Keratinocyte (primary cell): ENCODE results near the gene FRMPD2. TPM values are rescaled to one million over a fixed set of nuclear protein-coding genes. Genes with fewer than 3 reads are reported as not detected.

Source experiments
- DNase-seq: peaks from one replicate; pipeline ENCODE4 v3.0.0-alpha.2; 2011; ENCODE audit warnings: low read depth, missing footprints, low spot score
- FAIRE-seq: peaks from 2 replicates; lab custom pipeline; 2011; peaks lifted over from hg19 to GRCh38; lab: Jason Lieb, UNC
- H2AFZ ChIP-seq: 2 replicates; pipeline ENCODE4 v1.6.0; 2012; ENCODE audit warnings: low read length, control low read depth, inconsistent platforms; ENCODE audit not compliant: control insufficient read depth
- H3K27ac ChIP-seq: 2 replicates; pipeline ENCODE4 v1.5.1; 2011; ENCODE audit warnings: low read length; ENCODE audit not compliant: control insufficient read depth, insufficient read depth
- H3K27me3 ChIP-seq: 3 replicates; pipeline ENCODE4 v1.6.0; 2011; ENCODE audit warnings: low read length; ENCODE audit not compliant: control insufficient read depth, insufficient read depth; ENCODE audit errors: extremely low read depth
- H3K36me3 ChIP-seq, 2 experiments: 2 replicates in 1 of 2; 3 replicates in 1 of 2; pipeline ENCODE4 v1.5.1; 2011; ENCODE audit warnings: low read length in 2 of 2, mild to moderate bottlenecking in 1 of 2; ENCODE audit not compliant: control insufficient read depth in 2 of 2, insufficient read depth in 2 of 2; ENCODE audit errors: extremely low read depth in 1 of 2
- H3K4me1 ChIP-seq: 3 replicates; pipeline ENCODE4 v1.5.1; 2011; ENCODE audit warnings: low read length; ENCODE audit not compliant: control insufficient read depth, insufficient read depth; ENCODE audit errors: extremely low read depth
- H3K4me2 ChIP-seq: 3 replicates; pipeline ENCODE4 v1.6.0; 2011; ENCODE audit warnings: low read depth, low read length; ENCODE audit not compliant: control insufficient read depth, insufficient read depth; ENCODE audit errors: extremely low read depth
- H3K4me3 ChIP-seq, 3 experiments: fragments of 200-600 bp in 1 of 3; sonication (generic) in 1 of 3; 2 replicates in 2 of 3; 3 replicates in 1 of 3; pipeline ENCODE4 v1.5.1; 2011 to 2016; ENCODE audit warnings: low read length in 3 of 3, mild to moderate bottlenecking in 3 of 3, control low read depth in 2 of 3, inconsistent platforms in 1 of 3, low read depth in 1 of 3, mixed read lengths in 1 of 3, mixed run types in 1 of 3, moderate library complexity in 1 of 3; ENCODE audit not compliant: control insufficient read depth in 2 of 3, insufficient read depth in 2 of 3; ENCODE audit errors: extremely low read depth in 1 of 3
- H3K79me2 ChIP-seq: 2 replicates; pipeline ENCODE4 v1.6.0; 2012; ENCODE audit warnings: low read length; ENCODE audit not compliant: control insufficient read depth, insufficient read depth
- H3K9ac ChIP-seq: 3 replicates; pipeline ENCODE4 v1.6.0; 2011; ENCODE audit warnings: low read length; ENCODE audit not compliant: control insufficient read depth, insufficient read depth; ENCODE audit errors: extremely low read depth
- H3K9me1 ChIP-seq: 3 replicates; pipeline ENCODE4 v1.6.0; 2011; ENCODE audit warnings: low read length; ENCODE audit not compliant: control insufficient read depth, insufficient read depth; ENCODE audit errors: extremely low read depth
- H3K9me3 ChIP-seq: 2 replicates; pipeline ENCODE4 v1.5.1; 2012; ENCODE audit warnings: low read depth, low read length; ENCODE audit not compliant: control insufficient read depth
- H4K20me1 ChIP-seq: 3 replicates; pipeline ENCODE4 v1.6.0; 2011; ENCODE audit warnings: low read length; ENCODE audit not compliant: control insufficient read depth, insufficient read depth; ENCODE audit errors: extremely low read depth
- EZH2 ChIP-seq: IDR thresholded peaks from one replicate; pipeline ENCODE4 v1.6.1; 2012; ENCODE audit warnings: inconsistent platforms, mild to moderate bottlenecking, low read length, moderate library complexity
- dilution Hi-C: fragments of 300-500 bp; cut with MboI; formaldehyde crosslinking; loops from one replicate; pipeline ENCODE4 v1.7.0; 2020; ENCODE audit warnings: low sequenced_read_pairs; ENCODE audit not compliant: extremely low pct_ligation_motif_present
- polyA plus RNA-seq, 5 experiments: library from polyadenylated mRNA; depleted of rRNA in 3 of 5; stranded (reverse) in 3 of 5; stranded (forward) in 1 of 5; unstranded in 1 of 5; fragments of >200 nt; gene quantifications; 1 replicate in 1 of 5; 2 replicates in 3 of 5; 3 replicates in 1 of 5; pipeline versions ENCODE4 v1.2.1 to v1.2.3, GENCODE V29; 2011 to 2012; ENCODE audit warnings: missing spikeins in 2 of 5, low read depth in 1 of 5, low replicate concordance in 1 of 5
- TF ChIP-seq, protein P1 (sequence below), 3 experiments: IDR thresholded peaks in 1 of 3; conservative IDR thresholded peaks in 1 of 3; optimal IDR thresholded peaks in 1 of 3; 2 replicates in 2 of 3; 3 replicates in 1 of 3; pipeline versions ENCODE3 to v1.5.1; 2011; ENCODE audit warnings: low read length in 3 of 3, mild to moderate bottlenecking in 3 of 3, moderate library complexity in 2 of 3, control low read depth in 1 of 3, inconsistent platforms in 1 of 3; ENCODE audit not compliant: insufficient read depth in 2 of 3; ENCODE audit errors: extremely low read depth in 1 of 3

Gene FRMPD2
- polyA plus RNA-seq, 1 donor (not counting 4 experiments of a cell fraction or from before 2014, with no cell fraction given): not detected

DNA sequence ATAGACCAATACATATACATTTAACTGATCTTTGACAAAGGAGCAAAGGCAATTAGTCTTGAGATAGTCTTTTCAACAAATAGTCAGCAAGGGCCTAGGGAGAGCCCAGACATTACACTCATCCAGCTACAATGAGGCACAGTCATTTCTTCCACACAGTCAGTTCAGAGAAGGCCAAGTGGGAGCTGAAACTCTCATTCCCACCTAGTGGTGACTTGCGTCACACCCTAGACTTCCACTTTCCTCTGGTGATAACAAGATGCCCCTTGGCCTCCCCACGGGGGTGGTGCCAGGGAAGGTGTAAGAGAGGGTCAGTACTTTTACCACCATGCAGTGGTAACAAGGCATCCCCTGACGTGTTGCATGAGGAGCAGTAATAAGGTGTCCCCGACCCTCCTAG is 8.0 kb downstream of the FRMPD2 start:
- Histone ChIP-seq H3K27ac (no peak overlapping the region), H3K9ac (no peak overlapping the region), H3K79me2 (no peaks in the 10 kb centered on the region), H3K9me3 (no peaks in the 10 kb centered on the region), H3K4me3 (no peak overlapping the region), H2AFZ (no peak overlapping the region), H3K36me3 (no peaks in the 10 kb centered on the region), H3K4me1 (no peaks in the 10 kb centered on the region), H3K4me2 (no peak overlapping the region), H3K27me3 (peaks cover 8% of the 10 kb centered on the region), H3K9me1 (no peaks in the 10 kb centered on the region), H4K20me1 (no peaks in the 10 kb centered on the region)
- TF ChIP-seq, protein P1, sequence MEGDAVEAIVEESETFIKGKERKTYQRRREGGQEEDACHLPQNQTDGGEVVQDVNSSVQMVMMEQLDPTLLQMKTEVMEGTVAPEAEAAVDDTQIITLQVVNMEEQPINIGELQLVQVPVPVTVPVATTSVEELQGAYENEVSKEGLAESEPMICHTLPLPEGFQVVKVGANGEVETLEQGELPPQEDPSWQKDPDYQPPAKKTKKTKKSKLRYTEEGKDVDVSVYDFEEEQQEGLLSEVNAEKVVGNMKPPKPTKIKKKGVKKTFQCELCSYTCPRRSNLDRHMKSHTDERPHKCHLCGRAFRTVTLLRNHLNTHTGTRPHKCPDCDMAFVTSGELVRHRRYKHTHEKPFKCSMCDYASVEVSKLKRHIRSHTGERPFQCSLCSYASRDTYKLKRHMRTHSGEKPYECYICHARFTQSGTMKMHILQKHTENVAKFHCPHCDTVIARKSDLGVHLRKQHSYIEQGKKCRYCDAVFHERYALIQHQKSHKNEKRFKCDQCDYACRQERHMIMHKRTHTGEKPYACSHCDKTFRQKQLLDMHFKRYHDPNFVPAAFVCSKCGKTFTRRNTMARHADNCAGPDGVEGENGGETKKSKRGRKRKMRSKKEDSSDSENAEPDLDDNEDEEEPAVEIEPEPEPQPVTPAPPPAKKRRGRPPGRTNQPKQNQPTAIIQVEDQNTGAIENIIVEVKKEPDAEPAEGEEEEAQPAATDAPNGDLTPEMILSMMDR (optimal IDR thresholded peaks at IDR 0.05 in 1 of 3, IDR thresholded peaks at IDR 0.05 in 1 of 3, conservative IDR thresholded peaks at IDR 0.05 in 1 of 3; ENCODE audit: extremely low read depth in 1 of 3, insufficient read depth in 2 of 3, low read length in 3 of 3): no peak
- no peak for TF ChIP-seq EZH2
- dilution Hi-C loops: no loop called here
- DNase-seq (no peak), FAIRE-seq (no peak)

DNA sequence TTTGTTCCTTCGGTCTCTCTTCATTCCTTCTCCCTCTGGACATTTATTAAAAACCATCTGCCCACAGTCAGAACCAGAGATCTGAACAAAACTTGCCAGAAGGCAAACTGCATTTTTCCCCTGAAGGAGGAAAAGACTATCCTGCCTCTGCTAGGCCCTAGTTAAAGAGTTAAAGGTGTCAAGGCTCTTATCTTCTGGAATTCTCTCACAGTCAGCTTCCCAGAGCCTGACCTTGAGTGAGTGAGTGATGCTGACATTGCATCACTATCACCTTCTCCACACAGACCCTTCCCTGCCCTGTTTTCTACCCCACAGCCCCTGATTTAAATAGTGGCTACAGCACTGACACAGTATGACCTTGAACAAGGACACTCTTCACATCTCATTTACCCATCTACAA is 16.4 kb downstream of the FRMPD2 start:
- Histone ChIP-seq H4K20me1 (no peaks in the 10 kb centered on the region), H2AFZ (no peak overlapping the region), H3K9me3 (no peaks in the 10 kb centered on the region), H3K9ac (no peak overlapping the region), H3K4me2 (no peak overlapping the region), H3K79me2 (no peaks in the 10 kb centered on the region), H3K4me1 (peaks cover 20% of the 10 kb centered on the region), H3K27ac (no peak overlapping the region), H3K27me3 (no peaks in the 10 kb centered on the region), H3K4me3 (no peak overlapping the region), H3K9me1 (no peaks in the 10 kb centered on the region), H3K36me3 (no peaks in the 10 kb centered on the region)
- no peak for TF ChIP-seq EZH2
- TF ChIP-seq, protein P1 (optimal IDR thresholded peaks at IDR 0.05 in 1 of 3, IDR thresholded peaks at IDR 0.05 in 1 of 3, conservative IDR thresholded peaks at IDR 0.05 in 1 of 3; ENCODE audit: extremely low read depth in 1 of 3, insufficient read depth in 2 of 3, low read length in 3 of 3): no peak
- no peak for FAIRE-seq
- no peak for DNase-seq
- dilution Hi-C loops: no loop called here
